Stimulated activated CD8-positive, alpha-beta memory T cell treated with anti-CD3 and anti-CD28 coated beads, Interleukin-15, amount 100 ng/mL, for 1 hour (primary cell): ENCODE results near the gene FICD.

Experiments used
- DNase-seq: peaks from one replicate; pipeline ENCODE4 v3.0.0-alpha.2; 2020; ENCODE audit warnings: low read depth

FICD gene

GRCh38 chr12:108502922-108503321 is 12.2 kb upstream of the FICD start:
- DNase-seq = no peak

GRCh38 chr12:108505129-108505528 is 9.9 kb upstream of the FICD start:
- no peak for DNase-seq

- DNase-seq = no peak
Measured at GRCh38 chr12:108507971-108508642, 7.0 kb upstream of the FICD start.

- DNase-seq = no peak
Measured at GRCh38 chr12:108509806-108510205, 5.3 kb upstream of the FICD start.

GRCh38 chr12:108510836-108511235 is 4.2 kb upstream of the FICD start:
- DNase-seq = no peak

GRCh38 chr12:108511633-108512540 is 3.2 kb upstream of the FICD start:
- peak; percentile 68 for DNase-seq

- no peak for DNase-seq
Measured at GRCh38 chr12:108514468-108514972, 557 bp upstream of the FICD start.

GRCh38 chr12:108515916-108516315 is 839 bp downstream of the FICD start:
- DNase-seq = no peak

GRCh38 chr12:108516511-108517275 is 1.6 kb downstream of the FICD start:
- no peak for DNase-seq

- no peak for DNase-seq
Measured at GRCh38 chr12:108517288-108518100, 2.4 kb downstream of the FICD start.

GRCh38 chr12:108518101-108518715 is 3.1 kb downstream of the FICD start:
- no peak for DNase-seq

- DNase-seq = no peak
Measured at GRCh38 chr12:108518716-108519496, 3.8 kb downstream of the FICD start.

GRCh38 chr12:108519558-108519957 is 4.5 kb downstream of the FICD start:
- no peak for DNase-seq

GRCh38 chr12:108523365-108523764 is 8.3 kb downstream of the FICD start:
- DNase-seq = no peak

GRCh38 chr12:108525681-108526080 is 10.6 kb downstream of the FICD start:
- no peak for DNase-seq

- no peak for DNase-seq
Measured at GRCh38 chr12:108526482-108527165, 11.5 kb downstream of the FICD start.

GRCh38 chr12:108527166-108527496 is 12.1 kb downstream of the FICD start:
- no peak for DNase-seq

- DNase-seq = no peak
Measured at GRCh38 chr12:108530161-108530560, 15.1 kb downstream of the FICD start.

GRCh38 chr12:108531929-108532848 is 17.1 kb downstream of the FICD start:
- DNase-seq = no peak
